Measurements from ENCODE around the gene CD81.

Gene CD81

DNA sequence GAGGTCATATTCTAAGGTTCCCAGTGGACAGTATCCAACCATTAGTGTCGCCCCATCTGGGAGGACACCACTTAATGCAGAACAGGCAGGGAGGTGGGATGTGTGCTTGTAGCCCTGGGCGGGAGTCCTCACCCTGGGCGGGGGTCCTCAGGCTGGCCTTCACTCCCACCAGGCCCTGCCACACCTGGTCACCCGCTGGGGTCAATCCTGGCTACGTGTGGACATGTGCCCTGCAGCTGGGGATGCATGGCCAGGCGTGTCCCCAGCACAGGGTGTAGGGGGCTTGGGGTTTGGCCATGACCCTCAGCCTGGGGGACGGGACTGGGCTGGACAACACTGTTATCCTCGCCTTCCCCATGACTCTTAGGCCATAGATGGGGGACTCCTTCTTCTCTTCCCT, 48.4 kb downstream of the CD81 start:
- no peak for DNase-seq (ENCODE audit: low read depth)
- no peak overlapping the region for H3K4me3 ChIP-seq (ENCODE audit: low read depth, low read length)
- TF ChIP-seq, protein P1, sequence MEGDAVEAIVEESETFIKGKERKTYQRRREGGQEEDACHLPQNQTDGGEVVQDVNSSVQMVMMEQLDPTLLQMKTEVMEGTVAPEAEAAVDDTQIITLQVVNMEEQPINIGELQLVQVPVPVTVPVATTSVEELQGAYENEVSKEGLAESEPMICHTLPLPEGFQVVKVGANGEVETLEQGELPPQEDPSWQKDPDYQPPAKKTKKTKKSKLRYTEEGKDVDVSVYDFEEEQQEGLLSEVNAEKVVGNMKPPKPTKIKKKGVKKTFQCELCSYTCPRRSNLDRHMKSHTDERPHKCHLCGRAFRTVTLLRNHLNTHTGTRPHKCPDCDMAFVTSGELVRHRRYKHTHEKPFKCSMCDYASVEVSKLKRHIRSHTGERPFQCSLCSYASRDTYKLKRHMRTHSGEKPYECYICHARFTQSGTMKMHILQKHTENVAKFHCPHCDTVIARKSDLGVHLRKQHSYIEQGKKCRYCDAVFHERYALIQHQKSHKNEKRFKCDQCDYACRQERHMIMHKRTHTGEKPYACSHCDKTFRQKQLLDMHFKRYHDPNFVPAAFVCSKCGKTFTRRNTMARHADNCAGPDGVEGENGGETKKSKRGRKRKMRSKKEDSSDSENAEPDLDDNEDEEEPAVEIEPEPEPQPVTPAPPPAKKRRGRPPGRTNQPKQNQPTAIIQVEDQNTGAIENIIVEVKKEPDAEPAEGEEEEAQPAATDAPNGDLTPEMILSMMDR (IDR thresholded peaks at IDR 0.05; ENCODE audit: low read depth, low read length, missing control alignments) = no peak

DNA sequence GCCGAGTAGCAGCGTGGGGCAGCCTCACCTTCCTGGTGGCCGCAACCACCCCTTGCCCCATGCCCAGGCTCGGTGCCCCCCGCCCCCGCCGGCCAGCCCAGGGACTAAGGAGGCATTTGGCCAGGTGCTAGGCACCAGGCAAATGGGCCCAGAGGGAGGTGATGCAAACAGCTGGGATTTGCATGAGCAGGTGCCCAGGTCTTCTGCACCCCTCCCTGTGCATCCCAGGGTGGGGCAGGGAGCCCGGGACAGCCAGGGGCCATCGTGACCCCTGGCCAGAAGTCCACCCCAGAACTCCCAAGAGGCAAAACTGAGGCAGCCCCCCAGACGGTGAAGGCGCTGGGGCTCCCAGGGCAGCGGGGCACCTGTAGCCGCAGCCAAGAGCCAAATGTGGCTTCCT, 49.1 kb downstream of the CD81 start:
- DNase-seq (ENCODE audit: low read depth) = no peak
- TF ChIP-seq, protein P1 (IDR thresholded peaks at IDR 0.05; ENCODE audit: low read depth, low read length, missing control alignments) = no peak
- no peak overlapping the region for H3K4me3 ChIP-seq (ENCODE audit: low read depth, low read length)

DNA sequence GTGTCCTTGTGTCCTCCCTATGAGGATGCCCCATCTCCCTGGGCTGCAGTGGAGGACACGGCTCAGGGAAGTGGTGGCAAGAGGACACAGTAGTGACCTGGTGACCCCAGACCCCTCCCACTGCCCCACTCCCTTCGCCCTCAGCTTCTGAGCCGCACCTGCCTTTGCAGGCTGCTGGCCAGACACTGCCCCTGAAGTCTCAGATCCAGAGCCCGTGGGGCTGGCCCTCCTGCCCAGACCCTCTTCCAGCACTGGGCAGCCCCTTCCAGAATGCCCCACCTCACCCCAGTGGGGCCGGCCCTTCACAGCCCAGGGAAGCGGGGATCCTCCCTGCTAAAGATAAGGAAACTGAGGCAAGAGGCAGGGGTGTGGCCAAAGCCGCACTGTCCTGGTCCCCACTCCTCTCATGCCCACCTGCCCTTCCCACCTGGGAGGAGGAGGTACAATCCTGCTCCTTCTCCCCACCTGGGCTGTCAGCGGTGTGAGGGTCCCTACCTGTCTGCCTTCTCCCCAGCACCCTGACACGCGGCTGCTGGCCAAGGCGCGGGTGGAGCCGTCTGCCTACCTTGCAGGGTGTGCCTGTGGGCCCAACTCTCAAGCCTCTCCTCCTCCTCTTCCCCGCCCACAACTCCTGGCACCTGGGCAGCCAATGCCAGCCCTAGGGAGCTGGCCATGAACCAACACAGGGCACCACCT, 49.9 kb downstream of the CD81 start:
- TF ChIP-seq, protein P1 (IDR thresholded peaks at IDR 0.05; ENCODE audit: low read depth, low read length, missing control alignments) = no peak
- DNase-seq (ENCODE audit: low read depth) = no peak
- no peak overlapping the region for H3K4me3 ChIP-seq (ENCODE audit: low read depth, low read length)

DNA sequence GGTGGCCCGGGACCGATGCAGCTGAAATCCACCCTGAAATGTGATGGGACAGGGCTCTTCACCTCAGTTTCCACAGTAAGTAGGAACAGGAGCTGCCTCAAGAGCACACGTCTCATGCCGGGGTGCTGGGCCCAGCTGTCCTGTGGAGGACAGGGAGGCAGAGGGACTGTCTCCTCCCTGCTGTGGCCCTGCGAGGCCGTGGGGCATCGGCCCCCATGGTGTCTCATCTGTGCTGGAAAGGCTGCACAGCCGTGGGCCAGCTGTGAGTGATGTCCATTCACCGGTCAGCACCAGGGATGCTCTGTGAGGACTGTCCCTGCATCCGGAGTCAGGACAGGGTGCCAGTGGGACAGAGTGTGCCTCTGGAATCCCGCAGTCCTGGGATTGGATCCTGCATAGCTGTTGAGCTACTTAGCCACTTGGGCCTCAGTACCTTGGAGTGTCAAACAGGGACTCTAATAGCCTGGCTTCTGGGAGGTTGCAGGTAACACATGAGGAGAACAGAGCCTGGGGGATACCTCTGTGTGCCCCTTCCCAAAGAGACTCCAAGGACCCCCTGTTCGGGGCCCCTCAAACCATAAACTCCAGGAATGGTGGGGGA, 50.7 kb downstream of the CD81 start:
- no peak for DNase-seq (ENCODE audit: low read depth)
- H3K4me3 ChIP-seq (ENCODE audit: low read depth, low read length) = no peak overlapping the region
- TF ChIP-seq, protein P1 (IDR thresholded peaks at IDR 0.05; ENCODE audit: low read depth, low read length, missing control alignments) = no peak

DNA sequence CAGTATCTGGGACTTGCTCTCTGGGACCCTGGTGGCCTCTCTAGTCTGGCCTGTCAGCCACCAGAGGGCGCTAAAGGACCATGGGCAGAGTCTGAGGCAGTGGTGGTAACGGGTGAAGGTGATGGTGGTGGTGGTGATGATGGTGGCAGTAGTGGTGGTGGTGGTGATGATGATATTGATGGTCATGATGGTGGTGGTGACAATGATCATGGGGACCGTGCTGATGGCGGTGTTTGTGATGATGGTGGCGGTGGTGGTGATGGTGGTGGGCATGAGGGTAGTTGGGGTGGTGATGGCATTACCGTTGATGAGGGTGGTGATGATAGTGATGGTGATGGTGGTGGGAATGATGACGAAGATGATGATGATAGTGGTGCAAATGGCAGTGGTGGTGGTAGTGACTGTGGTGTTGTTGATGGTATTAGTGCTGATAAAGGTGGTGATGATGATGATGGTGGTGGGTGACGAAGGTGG, 51.2 kb downstream of the CD81 start:
- TF ChIP-seq, protein P1 (IDR thresholded peaks at IDR 0.05; ENCODE audit: low read depth, low read length, missing control alignments) = peak; percentile 86
- DNase-seq (ENCODE audit: low read depth) = no peak
- H3K4me3 ChIP-seq (ENCODE audit: low read depth, low read length) = no peak overlapping the region

DNA sequence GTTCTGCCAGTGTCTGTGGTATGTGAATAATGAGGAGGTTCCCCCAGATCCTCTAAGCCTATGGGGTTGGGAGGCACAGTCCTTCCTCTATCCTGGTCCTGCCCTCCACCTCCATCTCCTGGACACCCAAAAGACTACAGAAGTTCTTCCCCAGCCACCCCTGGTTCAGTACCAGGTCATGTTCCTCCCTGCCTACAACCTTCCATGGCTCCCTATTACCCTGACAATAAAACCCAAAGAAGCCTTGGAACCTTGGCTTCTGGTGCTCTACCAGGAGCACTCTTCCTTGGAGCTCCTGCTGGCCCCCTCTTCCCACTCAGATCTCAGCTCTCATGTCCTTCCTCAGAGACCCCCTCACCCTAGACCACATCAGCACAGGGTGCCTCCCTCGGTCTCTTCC, 54.3 kb downstream of the CD81 start:
- no peak for DNase-seq (ENCODE audit: low read depth)
- TF ChIP-seq, protein P1 (IDR thresholded peaks at IDR 0.05; ENCODE audit: low read depth, low read length, missing control alignments) = no peak
- H3K4me3 ChIP-seq (ENCODE audit: low read depth, low read length) = no peak overlapping the region

Measured in GM12864 (cell line).